ENCODE data around the gene ACAD11.

The ACAD11 gene

DNA sequence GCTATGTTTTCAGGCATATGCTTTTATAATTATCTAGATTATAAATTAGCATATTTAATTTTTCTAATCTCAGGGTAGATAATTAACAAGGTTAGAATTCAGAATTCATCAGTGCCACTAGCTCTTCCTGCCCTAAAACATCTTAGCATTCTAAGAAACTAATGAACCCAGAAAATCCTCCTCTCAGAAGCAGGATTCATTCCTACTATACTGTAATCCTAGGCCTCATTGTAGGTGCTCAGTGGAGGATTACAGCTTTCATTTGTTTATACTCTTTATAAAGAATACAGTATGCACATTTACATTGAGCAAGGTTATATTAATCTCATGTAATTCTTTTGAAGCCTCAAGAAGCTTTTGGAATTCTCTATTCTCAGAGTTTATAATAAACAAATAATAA lies 20.9 kb downstream of the ACAD11 start:
- no peak overlapping the region for H3K4me3 ChIP-seq (replicated peaks; ENCODE audit: low read depth, low read length)
- TF ChIP-seq, protein P1, sequence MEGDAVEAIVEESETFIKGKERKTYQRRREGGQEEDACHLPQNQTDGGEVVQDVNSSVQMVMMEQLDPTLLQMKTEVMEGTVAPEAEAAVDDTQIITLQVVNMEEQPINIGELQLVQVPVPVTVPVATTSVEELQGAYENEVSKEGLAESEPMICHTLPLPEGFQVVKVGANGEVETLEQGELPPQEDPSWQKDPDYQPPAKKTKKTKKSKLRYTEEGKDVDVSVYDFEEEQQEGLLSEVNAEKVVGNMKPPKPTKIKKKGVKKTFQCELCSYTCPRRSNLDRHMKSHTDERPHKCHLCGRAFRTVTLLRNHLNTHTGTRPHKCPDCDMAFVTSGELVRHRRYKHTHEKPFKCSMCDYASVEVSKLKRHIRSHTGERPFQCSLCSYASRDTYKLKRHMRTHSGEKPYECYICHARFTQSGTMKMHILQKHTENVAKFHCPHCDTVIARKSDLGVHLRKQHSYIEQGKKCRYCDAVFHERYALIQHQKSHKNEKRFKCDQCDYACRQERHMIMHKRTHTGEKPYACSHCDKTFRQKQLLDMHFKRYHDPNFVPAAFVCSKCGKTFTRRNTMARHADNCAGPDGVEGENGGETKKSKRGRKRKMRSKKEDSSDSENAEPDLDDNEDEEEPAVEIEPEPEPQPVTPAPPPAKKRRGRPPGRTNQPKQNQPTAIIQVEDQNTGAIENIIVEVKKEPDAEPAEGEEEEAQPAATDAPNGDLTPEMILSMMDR (IDR thresholded peaks at IDR 0.05; ENCODE audit: low read length, missing control alignments) = no peak
- DNase-seq (ENCODE audit: low read depth) = no peak

GRCh38 chr3:132637590-132637989 lies 22.0 kb downstream of the ACAD11 start:
- no peak overlapping the region for H3K4me3 ChIP-seq (replicated peaks; ENCODE audit: low read depth, low read length)
- peak; percentile 53 for DNase-seq (ENCODE audit: low read depth)
- TF ChIP-seq, protein P1 (IDR thresholded peaks at IDR 0.05; ENCODE audit: low read length, missing control alignments) = no peak

DNA sequence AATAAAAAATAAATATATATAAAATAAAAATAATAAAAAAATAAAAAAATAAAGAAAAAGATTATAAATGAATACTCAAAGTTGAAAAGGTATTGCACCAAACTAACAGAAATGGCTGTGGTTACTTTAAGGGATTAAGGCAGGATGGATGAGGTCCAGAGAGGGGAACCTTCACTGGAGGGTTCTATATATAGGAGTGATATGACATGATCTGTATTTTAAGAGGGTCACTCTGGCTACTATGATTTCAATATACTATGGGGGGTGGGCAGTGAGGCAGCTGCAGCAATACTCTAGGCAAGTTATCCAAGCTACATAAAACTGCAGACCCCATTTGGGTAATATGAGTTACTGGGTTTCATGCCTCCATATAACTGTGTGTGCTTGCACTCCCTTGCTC lies 24.6 kb downstream of the ACAD11 start:
- TF ChIP-seq, protein P1 (IDR thresholded peaks at IDR 0.05; ENCODE audit: low read length, missing control alignments) = no peak
- no peak for DNase-seq (ENCODE audit: low read depth)
- no peak overlapping the region for H3K4me3 ChIP-seq (replicated peaks; ENCODE audit: low read depth, low read length)

- DNase-seq (ENCODE audit: low read depth) = no peak
Observed at GRCh38 chr3:132630612-132631011, 29.0 kb downstream of the ACAD11 start.

DNA sequence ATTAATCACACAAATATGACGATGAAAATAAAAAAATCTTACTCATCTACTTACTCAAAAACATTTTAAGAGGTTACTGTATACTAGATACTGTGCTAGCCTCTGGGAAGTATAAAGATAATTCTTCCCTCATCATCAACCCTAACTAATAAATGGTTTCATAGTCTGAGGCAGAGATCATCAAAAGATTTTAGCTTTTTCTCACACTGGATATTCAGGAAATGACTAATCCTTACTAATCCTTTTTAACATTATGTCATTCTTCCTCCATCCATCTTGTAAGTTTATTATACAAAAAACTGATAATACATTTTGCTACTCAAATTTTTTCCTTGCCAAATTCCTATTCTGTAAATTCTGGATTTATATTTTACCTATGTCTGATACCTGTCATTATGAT lies 29.7 kb downstream of the ACAD11 start:
- no peak overlapping the region for H3K4me3 ChIP-seq (replicated peaks; ENCODE audit: low read depth, low read length)
- peak; percentile 60 for DNase-seq (ENCODE audit: low read depth)
- TF ChIP-seq, protein P1 (IDR thresholded peaks at IDR 0.05; ENCODE audit: low read length, missing control alignments) = no peak

More at GRCh38 chr3:132630612-132631011, 29.0 kb downstream of the ACAD11 start:
- no peak overlapping the region for H3K4me3 ChIP-seq (replicated peaks; ENCODE audit: low read depth, low read length)
- TF ChIP-seq, protein P1 (IDR thresholded peaks at IDR 0.05; ENCODE audit: low read length, missing control alignments) = no peak

- TF ChIP-seq, protein P1 (IDR thresholded peaks at IDR 0.05; ENCODE audit: low read length, missing control alignments) = no peak
- no peak overlapping the region for H3K4me3 ChIP-seq (replicated peaks; ENCODE audit: low read depth, low read length)
- DNase-seq (ENCODE audit: low read depth) = peak; percentile 25
Observed at GRCh38 chr3:132628157-132628556, 31.5 kb downstream of the ACAD11 start.

DNA sequence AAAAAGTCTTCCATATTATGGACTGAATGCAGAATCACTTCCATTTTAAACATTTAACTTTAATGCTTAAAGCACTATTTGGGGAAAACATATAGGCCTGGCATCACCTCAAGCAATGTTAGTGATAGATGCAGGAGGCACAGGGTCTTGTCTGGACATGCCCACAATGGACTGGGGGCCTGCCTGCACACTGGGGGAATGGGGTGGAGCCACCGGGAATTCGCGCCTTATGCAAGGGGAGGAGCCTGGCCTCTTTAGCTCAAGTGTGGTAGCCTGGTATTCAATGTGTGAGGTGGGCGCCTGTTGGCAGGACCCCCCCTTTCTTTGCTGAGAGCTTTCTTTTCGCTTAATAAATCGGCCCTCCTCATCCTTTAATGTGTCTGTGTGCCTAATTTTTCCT lies 32.7 kb downstream of the ACAD11 start:
- TF ChIP-seq, protein P1 (IDR thresholded peaks at IDR 0.05; ENCODE audit: low read length, missing control alignments) = no peak
- no peak for DNase-seq (ENCODE audit: low read depth)
- no peak overlapping the region for H3K4me3 ChIP-seq (replicated peaks; ENCODE audit: low read depth, low read length)

Measured in fibroblast of pulmonary artery (primary cell).